Right lobe of liver (tissue), 6 donors: ENCODE results near the gene PANK2. TPM values are rescaled to one million over a fixed set of nuclear protein-coding genes. Genes with fewer than 3 reads are reported as not detected.
A peak's percentile ranks its signal among the peaks of the same experiment; 100 is the strongest.

Experiments
- ATAC-seq, 4 donors: fragments of 200-7000 bp; cut with Tn5 transposase; one replicate each; pipeline ENCODE4 v1.9.1; 2020; ENCODE audit warnings: mild to moderate bottlenecking in 4 of 4, moderate library complexity in 4 of 4
- DNase-seq, 3 donors: peaks; one replicate each; pipeline ENCODE4 v3.0.0-alpha.2; 2020
- H3K27ac ChIP-seq, 3 donors: fragments of 200-600 bp; one replicate each; pipeline ENCODE4 v1.8.0; 2022
- H3K27me3 ChIP-seq, 2 donors: fragments of 200-600 bp; one replicate each; pipeline ENCODE4 v1.8.0; 2022
- H3K36me3 ChIP-seq, 4 donors: fragments of 200-600 bp; sonication (generic) in 1 of 4; one replicate each; pipeline versions ENCODE4 v1.5.1 to v1.8.0; 2017 to 2022; ENCODE audit warnings: control low read depth in 1 of 4
- H3K4me1 ChIP-seq, 4 donors: fragments of 200-600 bp; sonication (generic) in 1 of 4; one replicate each; pipeline versions ENCODE4 v1.5.1 to v1.8.0; 2017 to 2022; ENCODE audit warnings: control low read depth in 1 of 4
- H3K4me3 ChIP-seq, 3 donors: fragments of 200-600 bp; one replicate each; pipeline ENCODE4 v1.8.0; 2022
- H3K9me3 ChIP-seq, 4 donors: fragments of 200-600 bp; sonication (generic) in 1 of 4; one replicate each; pipeline versions ENCODE4 v1.5.1 to v1.8.0; 2017 to 2022; ENCODE audit warnings: control low read depth in 1 of 4
- POLR2A ChIP-seq: fragments of 450-650 bp; IDR thresholded peaks from one replicate; pipeline ENCODE4 v1.6.1; 2017; ENCODE audit warnings: antibody characterized with exemption, mild to moderate bottlenecking
- WGBS: methylation state at CpG from one replicate; pipeline ENCODE4 v1.1.6; 2018; ENCODE audit warnings: low coverage, low lambda C conversion rate; ENCODE audit not compliant: insufficient coverage; ENCODE audit errors: missing lambda C conversion rate; 5-methylcytosine and 5-hydroxymethylcytosine counted together
- intact Hi-C, 2 donors: fragments of 100-400 bp; cut with DNase I; formaldehyde crosslinking; loops; one replicate each; pipeline versions ENCODE4 v1.11.2 to v1.14.1; 2022
- total RNA-seq, 6 experiments: library from RNA; depleted of rRNA in 2 of 6; stranded (reverse); fragments of >200 nt in 2 of 6; fragmentation: NEBNext Ultra II Directional in 3 of 6; extraction: Animal tissue kit (Norgen Biotek cat#: 25700) in 3 of 6; gene quantifications; one replicate each; pipeline versions ENCODE4 v1.1.0 to v1.2.4, GENCODE V29; 2016 to 2023
- TF ChIP-seq, protein P1 (sequence below), 4 donors: fragments of 200-600 bp in 3 of 4; fragments of 450-650 bp in 1 of 4; IDR thresholded peaks; one replicate each; pipeline versions ENCODE4 v1.5.1 to v1.8.0; 2016 to 2022; ENCODE audit warnings: antibody characterized with exemption in 4 of 4, mild to moderate bottlenecking in 2 of 4
- donor health status: DM: no; HTN: yes; CAD: no.
- donor health status: DM: no; HTN: no; CAD: no.
- donor health status: DM: no; HTN: no; CAD: no.
- donor health status: DM: no; HTN: yes; CAD: no.
- donor health status: DM: no; HTN: yes; CAD: no.

Gene PANK2
- total RNA-seq, 6 experiments from 2014 or later = 13.0 to 17.8 (median 13.8) TPM

DNA sequence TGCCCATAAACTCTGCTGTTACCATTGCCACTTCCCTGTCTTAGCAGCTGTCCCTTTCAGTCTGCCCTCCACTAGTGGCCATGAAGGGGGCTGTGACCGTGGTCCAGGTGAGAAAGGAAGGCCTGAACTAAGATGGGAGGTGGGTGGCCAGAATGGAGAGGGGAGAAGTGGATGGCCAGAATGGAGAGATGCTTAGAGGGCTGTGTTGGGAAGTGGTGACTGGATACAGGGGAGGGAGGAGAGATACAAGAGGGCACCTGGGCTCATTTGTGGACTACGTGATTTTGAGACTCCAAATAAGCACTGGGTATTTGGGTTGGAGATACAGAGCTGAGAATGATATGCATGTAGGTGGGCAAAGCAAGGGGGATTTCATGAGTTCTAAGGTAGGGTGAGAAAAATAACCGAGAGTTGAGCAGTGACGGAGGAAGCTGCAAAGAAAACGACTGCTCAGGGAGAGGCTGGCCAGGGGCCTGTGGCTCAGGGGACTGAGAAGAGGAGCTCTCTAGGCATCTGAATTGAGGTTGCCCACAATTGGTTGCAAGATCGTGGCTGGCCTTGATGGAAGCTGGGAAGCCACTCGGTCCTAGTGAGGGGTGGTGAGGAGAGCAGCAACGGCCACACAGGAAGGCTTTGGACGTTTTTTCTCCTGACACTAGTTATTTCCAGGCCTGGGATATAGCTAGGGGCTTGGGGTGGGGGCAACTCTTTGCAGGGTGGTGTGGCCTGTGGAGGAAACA lies 36.9 kb downstream of the PANK2 start:
- H3K27ac ChIP-seq = no peak overlapping the region
- no peak for DNase-seq
- H3K4me1 ChIP-seq = no peaks in the 10 kb centered on the region
- WGBS = 71% methylated on average over 6 of the region's 9 CpGs
- H3K36me3 ChIP-seq = peaks cover 0 to 16% (median 5%) of the 10 kb centered on the region in 4 donors
- no peak for TF ChIP-seq POLR2A
- TF ChIP-seq, protein P1, sequence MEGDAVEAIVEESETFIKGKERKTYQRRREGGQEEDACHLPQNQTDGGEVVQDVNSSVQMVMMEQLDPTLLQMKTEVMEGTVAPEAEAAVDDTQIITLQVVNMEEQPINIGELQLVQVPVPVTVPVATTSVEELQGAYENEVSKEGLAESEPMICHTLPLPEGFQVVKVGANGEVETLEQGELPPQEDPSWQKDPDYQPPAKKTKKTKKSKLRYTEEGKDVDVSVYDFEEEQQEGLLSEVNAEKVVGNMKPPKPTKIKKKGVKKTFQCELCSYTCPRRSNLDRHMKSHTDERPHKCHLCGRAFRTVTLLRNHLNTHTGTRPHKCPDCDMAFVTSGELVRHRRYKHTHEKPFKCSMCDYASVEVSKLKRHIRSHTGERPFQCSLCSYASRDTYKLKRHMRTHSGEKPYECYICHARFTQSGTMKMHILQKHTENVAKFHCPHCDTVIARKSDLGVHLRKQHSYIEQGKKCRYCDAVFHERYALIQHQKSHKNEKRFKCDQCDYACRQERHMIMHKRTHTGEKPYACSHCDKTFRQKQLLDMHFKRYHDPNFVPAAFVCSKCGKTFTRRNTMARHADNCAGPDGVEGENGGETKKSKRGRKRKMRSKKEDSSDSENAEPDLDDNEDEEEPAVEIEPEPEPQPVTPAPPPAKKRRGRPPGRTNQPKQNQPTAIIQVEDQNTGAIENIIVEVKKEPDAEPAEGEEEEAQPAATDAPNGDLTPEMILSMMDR (IDR thresholded peaks at IDR 0.05) = no peak
- no peak overlapping the region for H3K4me3 ChIP-seq
- intact Hi-C loops = loop anchor here in 1 of 2 donors (10.0 kb wide), 1 partner anchor 49 kb away; no protein-coding TSS in a partner anchor
- H3K27me3 ChIP-seq = no peaks in the 10 kb centered on the region
- ATAC-seq = no peak
- H3K9me3 ChIP-seq = no peaks in the 10 kb centered on the region

DNA sequence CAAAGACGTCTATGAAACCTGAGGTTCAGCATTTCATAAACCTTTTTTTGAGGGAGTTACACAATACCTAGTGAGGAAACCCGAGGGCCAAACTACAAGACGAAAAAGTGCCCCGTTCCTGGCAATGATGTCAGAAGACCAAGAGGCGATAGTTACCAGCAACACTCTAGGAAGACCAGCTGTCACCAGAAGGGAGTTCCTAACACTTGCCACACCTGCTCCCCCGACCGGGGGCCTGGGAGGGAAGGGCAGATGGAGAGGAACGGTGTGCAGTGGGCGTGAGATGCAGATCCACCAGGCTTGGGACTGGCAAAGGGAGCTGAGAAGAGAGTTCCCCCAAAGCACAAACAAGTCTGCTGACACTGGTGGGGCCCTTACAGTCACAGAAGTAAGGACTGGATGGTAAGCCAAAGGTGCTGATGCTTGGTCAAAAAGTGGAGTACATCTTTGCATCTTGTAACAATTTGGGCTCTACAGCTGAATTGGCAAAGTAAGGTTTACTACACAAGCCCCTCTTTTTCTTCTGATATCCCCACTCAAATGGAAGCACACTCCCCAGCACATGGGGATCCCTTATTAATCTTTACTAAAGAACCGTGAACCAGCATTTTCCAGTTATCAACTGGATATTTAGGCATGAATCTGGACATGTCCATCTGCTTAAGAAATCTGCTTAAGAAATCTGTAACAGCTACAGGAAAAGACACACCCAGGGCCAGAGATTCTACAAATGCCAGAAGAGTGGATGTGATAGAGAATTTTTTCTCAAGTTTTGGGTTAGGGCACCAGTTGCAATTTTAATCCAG lies 38.5 kb downstream of the PANK2 start:
- Histone ChIP-seq H3K9me3 (no peaks in the 10 kb centered on the region), H3K4me1 (peaks cover 0 to 8% (median 3%) of the 10 kb centered on the region in 4 donors), H3K36me3 (peaks cover 0 to 7% (median 4%) of the 10 kb centered on the region in 4 donors), H3K27ac (no peak overlapping the region), H3K27me3 (no peaks in the 10 kb centered on the region), H3K4me3 (no peak overlapping the region)
- TF ChIP-seq, protein P1 (IDR thresholded peaks at IDR 0.05) = no peak
- TF ChIP-seq POLR2A = no peak
- WGBS = 20% methylated on average over 10 of the region's 10 CpGs
- ATAC-seq (peak; percentile 5 to 22 (median 17)), DNase-seq (no peak)
- intact Hi-C loops = loop anchor here in 1 of 2 donors (10.0 kb wide), 1 partner anchor 47 kb away; no protein-coding TSS in a partner anchor

DNA sequence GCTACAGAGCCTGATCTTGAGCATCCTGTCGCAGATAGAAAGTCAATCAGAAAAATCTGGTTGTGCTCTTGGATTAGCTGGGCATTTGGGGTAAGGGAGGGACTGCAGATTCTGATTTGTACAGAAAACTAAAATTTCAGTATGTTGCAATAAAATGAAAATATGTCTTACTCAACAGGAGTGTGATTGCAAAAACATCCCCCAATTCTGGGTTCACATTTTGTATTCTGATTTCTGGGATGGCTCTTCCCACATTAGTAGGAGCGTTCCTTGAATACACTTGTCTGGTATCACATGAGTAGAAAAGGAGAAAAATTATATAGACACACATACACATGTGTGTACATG lies 40.5 kb downstream of the PANK2 start:
- Histone ChIP-seq H3K4me3 (no peak overlapping the region), H3K9me3 (no peaks in the 10 kb centered on the region), H3K27me3 (no peaks in the 10 kb centered on the region), H3K36me3 (no peaks in the 10 kb centered on the region), H3K27ac (no peak overlapping the region), H3K4me1 (peaks cover 0 to 8% (median 3%) of the 10 kb centered on the region in 4 donors)
- TF ChIP-seq POLR2A = no peak
- TF ChIP-seq, protein P1 (IDR thresholded peaks at IDR 0.05) = no peak
- ATAC-seq (no peak), DNase-seq (no peak)
- WGBS = 72% methylated on average over 2 of the region's 2 CpGs
- intact Hi-C loops = loop anchor here in 1 of 2 donors (10.0 kb wide), 1 partner anchor 45 kb away; no protein-coding TSS in a partner anchor

DNA sequence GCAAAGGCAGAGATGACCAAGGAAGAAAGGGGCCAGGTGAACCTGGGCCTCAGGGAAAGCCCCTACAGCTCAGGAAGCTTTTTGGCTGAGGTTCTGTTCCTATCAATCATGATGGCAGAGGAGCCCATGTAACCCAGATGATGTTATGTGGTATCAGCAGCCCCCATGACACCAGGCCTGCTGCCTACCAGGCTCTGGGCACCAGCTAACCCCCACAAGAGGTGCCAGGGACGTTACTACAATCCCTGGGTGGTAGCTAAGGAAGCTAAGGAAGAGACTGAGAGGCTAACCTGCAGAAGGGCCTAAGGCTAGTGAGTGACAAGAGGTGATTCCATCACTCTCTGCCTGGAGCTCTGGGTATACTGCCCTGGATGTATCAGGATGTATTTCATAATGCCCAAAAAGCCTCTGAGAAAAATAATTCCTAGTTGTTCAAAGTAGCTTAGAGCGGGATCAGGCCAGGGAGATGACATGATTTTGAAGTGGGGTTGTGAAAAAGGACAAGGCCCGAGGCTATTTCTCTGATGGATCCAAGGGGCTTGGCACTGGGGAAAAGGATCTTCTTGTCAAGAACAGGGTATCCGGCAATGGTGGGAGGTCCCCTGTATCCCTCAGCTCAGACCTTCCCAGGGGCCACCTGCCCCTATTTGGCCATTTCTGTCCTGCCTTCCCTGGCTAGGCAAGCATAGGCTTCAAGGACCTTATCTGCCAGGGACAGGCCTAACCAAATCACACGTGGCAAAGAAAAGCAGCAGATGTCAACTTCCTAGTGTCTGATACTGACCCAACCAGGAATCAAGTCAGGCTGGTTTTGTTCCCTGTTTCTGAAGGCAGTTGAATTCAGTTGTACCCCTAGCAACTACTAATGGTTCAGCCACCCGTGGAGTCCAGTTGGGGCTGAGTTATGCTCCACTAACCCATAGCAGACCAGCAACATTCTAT lies 41.3 kb downstream of the PANK2 start:
- Histone ChIP-seq H3K4me3 (no peak overlapping the region), H3K27me3 (no peaks in the 10 kb centered on the region), H3K36me3 (no peaks in the 10 kb centered on the region), H3K27ac (no peak overlapping the region), H3K4me1 (peaks cover 0 to 10% (median 4%) of the 10 kb centered on the region in 4 donors), H3K9me3 (no peaks in the 10 kb centered on the region)
- no peak for TF ChIP-seq POLR2A
- TF ChIP-seq, protein P1 (IDR thresholded peaks at IDR 0.05) = no peak
- no peak for DNase-seq
- intact Hi-C loops = no loop called here
- ATAC-seq = no peak
- 56% methylated on average over 2 of the region's 6 CpGs for WGBS
